NCI-H446 (cell line): Measurements from ENCODE around the gene TMEM233.
"Not testable (repeated sequence)": the region's sequence is repeated elsewhere in the genome, so short reads cannot be mapped to it uniquely, and the experiment has no call there.

Experiments
- DNase-seq, 2 experiments: peaks; one replicate each; lab custom pipeline; 2025; lab: John Stamatoyannopoulos, UW

TMEM233 gene

DNA sequence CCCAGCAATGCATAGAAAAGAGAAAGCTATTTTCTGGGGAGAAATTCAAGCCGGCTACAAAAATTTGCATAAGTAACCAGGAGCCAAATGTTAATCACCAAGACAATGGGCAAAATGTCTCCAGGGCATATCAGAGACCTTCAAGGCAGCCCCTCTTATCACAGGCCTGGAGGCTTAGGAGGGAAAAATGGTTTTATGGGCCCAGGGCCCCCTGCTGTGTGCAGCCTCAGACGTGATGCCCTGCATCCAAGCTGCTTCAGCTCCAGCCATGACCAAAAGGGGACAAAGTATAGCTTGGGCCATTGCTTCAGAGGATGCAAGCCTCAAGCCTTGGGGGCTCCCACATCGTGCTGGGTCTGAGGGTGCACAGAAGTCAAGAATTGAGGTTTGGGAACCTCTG is 15.8 kb downstream of the TMEM233 start:
- no peak for DNase-seq

DNA sequence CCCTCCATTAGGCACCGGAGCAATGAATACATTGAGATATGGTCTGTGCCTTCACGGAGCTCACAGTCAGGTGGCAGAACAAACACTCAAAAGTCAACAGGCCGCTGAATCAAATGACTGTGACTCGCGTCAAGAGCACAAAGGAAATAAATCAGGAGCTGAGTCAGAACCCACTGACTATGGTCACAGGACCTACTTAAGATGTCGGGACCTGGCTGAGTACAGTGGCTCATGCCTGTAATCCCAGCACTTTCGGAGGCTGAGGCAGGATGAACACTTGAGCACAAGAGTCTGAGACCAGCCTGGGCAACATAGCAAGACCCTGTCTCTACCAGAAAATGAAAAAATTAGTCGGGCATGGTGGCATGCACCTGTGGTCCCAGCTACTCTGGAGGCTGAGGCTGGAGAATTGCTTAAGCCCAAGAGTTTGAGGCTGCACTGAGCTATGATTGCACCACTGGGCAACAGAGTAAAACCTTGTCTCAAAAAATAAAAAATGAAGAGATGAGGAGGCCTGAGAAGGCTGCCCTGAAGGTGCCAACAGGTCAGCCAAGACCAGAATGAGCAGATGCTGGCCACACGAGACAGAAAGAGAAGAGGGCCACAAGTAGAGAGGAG is 19.9 kb downstream of the TMEM233 start:
- DNase-seq: no peak

DNA sequence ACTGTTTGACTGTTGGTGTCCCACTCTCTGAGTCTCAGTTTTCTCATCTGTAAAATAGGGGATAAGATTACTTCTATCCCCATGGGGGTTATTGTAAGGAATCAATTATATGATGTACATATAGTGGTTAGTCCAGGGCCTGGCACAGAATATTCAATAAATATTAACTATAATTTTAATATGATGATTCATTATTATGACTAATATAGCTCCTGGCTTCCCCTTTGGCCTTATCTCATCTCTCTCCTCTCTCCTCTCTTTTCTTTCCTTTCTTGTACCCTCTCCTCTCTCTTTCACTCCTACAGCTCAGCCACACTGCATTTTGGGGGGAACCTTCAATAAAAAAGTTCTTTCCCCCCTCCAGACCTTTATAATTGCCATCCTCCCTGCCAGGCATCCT is 21.1 kb downstream of the TMEM233 start:
- DNase-seq: no peak

DNA sequence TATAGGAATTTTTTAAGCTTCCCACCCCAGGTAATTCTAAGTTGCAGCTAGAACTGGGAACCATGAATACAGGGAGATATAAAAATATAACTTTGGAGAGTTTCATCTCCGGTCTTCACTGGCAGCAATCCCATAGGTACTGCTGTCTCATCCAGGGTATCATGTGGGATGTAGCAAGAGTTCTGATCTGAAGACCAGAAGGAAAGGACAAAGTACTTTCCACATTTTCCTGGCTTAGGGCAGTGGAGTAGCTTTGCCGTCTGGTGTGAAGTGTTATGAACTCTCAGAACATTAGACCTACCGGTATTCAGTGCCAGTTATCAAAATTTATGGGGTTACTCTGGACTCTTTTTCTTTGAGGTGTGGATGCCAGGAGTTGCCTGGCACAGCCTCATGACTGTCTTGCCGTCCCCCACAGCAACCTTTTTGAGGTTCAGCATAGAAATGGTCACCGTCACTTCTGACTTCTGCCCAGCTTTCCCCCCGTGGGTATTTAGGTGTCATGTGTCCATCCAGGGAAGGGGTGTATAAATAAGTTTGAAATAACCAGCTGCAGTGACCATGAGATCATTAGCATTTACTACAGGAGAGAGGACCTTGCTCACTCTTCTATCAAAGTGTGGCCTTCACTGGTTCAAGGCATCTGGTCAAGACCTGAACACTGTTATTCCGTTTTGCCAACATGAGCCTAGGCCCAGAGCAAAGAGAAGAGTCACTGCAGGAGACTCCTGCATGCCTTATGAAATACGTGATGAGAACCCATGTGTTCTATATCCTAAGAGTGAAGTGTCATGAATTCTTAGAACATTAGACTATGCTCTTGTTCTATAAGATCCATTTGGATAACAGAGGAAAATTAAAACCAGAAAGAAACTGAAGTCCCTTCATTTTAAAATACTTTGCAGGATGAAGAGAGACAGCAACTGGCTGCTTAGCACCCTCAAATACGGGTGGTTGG is 22.2 kb downstream of the TMEM233 start:
- no peak for DNase-seq

DNA sequence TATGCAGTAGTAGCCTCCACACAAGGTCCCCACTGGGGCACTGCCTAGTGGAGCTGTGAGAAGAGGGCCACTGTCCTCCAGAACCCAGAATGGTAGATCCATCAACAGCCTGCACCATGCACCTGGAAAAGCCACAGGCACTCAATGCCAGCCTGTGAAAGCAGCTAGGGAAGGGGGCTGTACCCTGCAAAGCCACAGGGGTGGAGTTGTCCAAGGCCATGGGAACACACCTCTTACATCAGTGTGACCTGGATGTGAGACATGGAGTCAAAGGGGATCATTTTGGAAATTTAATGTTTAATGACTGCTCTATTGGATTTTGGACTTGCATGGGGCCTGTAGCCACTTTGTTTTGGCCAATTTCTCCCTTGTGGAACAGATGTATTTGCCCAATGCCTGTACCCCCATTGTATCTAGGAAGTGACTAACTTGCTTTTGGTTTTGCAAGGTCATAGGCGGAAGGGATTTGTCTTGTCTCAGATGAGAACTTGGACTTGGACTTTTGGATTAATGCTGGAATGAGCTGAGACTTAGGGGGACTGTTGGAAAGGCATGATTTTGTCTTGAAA is 24.8 kb downstream of the TMEM233 start:
- not testable (repeated sequence) for DNase-seq

DNA sequence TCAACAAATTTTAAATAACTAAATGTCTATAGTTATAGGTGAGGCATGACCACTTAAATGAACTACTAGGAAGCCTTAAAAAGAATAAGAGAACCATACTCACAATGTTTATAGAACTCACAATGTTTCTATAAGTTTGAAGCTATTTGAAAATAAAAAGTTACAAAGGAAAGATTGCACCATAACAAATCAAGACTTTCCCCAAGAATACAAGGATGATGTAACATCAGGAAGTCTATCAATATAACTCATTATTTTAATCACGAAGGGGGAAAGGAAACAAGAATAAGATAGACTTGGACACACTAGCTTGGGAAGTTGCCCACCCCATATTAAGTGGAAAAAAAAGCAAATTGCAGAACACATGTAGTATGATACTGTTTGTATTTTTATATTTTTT is 26.9 kb downstream of the TMEM233 start:
- no peak for DNase-seq

DNA sequence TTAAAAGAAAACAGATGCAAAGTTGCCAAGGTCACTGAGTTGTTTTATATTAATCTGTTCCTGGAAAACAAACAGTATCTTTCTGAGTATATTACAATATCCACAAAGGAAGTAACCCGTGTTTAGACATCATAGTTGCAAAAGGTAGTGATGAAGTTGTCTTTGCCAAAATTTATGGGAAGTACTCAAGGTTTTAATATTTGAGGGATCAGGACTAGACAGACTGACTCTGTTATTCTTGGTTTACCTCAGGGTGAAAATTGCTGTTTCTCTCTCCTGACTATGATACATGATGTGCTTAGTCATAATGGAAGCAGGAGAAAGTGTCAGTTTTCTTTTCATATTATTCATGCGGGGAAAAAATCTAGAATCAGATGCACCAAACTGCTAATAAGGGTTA is 28.3 kb downstream of the TMEM233 start:
- no peak for DNase-seq

DNA sequence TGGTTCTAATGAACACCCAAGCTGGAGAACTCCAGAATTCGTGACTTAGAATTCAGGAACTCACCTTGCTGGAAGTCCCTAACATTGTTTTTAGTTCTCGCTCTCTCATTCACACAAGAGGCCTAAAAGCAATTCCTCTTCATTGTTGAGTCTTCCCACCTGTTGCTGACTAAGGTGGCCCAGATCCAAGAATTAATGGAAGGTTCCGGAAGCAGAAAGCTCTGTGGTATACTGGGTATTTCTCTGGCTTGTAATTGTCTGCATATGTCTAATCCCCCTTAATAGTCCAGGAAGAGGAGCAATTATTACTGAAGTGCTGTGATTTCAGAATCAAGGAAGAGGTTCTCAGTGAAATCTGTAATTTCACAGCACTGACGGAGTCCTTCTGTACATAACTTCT is 31.4 kb downstream of the TMEM233 start:
- no peak for DNase-seq

DNA sequence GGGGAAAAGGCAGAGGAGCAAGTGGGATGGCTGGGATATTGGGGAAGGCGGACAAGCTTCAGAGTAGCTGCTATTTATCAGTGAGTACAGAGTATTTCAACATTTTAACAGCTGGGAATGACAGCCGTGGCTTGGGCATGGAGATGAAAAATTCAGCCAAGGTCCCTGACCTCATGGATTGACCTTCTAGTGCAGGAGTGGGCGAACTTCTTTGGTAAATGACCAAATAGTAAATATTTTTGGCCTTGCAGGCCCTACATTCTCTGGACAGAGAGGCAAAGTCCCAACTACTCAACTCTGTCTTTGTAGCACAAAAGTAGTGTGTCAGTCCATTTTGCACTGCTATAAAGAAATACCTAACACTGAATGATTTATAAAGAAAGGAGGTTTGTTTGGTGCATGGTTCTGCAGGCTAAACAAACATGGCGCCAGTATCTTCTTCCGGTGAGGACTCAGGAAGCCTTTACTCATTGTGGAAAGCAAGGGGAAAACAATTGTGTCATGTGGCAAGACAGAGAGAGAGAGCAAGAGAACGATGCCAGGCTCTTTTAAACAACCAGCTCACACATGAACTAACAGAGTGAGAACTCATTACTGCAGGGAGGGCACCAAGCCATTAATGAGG is 33.6 kb downstream of the TMEM233 start:
- DNase-seq: no peak

DNA sequence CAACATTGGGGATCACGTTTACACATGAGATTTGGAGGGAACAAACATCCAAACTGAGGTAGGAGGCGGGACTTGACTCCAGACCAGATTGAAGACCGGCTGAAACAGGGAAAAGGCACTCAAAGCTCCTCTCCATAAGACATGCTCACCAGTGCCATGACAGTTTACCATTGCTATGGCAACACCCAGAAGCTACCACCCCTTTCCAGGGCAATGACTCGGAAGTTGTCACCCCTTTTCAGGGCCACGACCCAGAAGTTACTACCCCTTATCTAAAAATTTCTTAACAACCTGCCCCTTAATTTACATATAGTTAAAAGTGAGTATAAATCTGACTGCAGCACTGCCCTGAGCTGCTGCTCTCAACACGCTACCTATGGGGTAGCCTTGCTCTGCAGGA is 34.1 kb downstream of the TMEM233 start:
- DNase-seq: no peak

DNA sequence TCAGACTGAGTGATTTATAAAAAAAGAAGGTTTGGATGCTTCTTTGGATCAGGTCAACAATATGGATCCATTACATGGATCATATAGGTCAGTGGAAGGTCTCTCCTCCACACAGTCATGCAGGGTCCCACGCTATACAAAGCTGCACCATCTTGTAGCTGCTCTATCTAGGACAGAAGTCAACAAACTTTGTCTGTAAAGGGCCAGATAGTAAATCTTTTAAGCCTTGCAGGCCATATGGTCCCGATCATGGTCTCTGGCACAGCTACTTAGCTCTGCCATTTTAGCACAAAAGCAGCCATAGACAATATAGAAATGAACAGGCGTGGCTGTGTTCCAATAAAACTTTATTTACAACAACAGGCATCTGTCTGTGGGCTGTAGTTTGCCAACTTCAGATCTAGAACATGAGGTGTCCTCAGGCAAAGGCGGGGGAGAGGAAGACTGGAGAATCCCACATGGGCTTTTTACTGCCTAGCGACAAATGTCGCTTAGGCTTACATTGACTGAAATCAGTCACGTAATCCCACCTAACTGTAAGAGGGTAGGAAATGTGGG is 36.7 kb downstream of the TMEM233 start:
- DNase-seq: peak in 1 of 2 experiments; percentile 40

DNA sequence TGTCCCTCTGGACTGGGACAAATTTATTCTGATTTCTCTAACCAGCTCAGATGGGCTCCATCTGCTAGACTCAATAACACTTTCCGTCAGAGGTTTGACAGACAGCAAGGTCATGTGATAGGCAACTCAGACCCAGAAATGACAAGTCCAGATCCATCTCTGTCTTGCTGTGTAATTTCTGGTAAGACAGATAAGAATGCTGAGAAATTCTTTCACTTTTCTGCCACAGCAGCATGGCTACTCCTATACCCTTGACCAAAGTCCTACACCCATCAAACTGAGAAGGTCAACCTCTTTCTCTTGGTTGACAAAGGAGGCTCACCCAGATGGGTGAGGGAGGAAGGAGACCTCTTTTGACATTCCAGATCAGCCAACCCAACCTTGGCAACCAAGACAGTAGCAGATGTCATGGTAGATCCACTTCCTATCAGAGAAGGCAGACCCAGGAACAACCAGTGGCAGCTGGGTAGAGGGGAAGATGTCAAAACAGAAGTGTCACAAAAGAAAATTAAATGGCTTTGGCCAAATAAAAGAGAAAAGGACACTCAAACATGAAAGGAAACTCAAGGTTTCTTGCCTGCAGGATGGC is 37.5 kb downstream of the TMEM233 start:
- DNase-seq: no peak

DNA sequence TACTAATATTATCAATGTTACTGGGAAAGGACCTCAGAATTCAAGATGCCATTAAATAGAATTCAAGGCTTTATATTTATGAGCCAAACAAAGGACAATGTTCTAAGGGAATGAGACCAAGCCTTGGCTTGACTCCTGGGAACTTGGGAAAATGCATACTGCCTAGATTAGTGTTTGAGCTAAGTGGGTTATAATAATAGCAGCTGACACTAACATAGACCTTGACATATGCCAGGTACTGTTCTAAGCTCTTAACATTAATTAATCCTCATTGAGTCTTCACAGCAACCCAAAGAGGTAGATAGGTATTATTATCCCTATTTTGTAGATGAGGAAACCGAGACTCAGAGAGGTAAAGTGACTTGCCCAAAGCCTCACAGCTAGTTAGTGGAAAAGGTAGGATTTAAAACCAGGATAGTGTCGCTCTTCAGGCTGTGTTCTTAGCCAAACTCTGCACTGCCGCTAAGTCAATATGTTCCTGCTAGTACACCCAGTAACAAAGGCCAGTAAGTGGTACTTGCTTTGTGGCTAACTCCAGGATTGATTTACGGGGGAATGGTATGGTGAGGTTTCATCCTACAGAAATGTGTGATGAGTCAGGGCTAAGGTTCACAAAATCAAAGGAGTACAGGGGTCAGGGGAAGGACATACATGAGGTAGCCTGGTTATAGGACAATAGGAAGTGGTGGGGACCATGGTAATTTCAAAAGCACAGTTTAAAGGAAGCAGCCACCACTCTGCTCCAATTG is 38.5 kb downstream of the TMEM233 start:
- DNase-seq: no peak

DNA sequence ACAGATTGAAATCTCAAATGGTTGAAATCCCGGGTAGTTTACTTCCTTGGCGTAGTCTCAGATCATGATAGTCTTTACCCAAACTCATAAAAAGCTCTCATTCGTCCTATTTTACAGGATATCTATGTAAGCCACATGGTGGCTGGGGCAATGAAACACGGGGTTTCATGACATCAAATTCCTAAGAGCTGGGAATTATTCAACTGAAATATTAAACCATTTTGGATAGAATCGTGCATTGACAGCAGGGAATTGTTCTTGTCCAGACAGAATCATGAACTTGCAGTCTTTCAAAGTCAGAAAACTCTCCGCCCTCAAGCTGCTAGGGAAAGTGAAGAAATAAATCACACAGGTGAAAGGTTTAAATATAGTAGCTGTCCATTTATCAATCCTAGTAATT is 41.2 kb downstream of the TMEM233 start:
- no peak for DNase-seq

DNA sequence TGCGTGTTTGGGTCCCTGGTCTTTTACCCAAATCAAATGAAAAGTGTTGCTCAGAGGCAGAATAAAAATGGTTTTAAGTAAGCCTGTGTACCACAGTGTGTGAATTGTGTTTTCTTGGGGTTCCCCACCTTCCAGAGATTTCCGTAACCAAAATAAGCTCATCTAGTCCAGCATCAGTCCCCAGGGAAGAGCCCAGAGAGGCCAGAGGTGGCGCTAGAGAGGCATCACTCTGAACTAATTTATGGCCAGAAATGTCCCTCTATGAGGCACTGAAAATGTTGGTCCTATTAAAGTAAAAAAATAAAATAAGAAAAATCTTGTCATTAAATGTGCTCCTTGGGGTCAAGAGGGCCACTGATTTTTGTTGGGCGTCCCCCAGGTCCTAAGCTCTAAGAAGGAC is 49.4 kb downstream of the TMEM233 start:
- DNase-seq: no peak

DNA sequence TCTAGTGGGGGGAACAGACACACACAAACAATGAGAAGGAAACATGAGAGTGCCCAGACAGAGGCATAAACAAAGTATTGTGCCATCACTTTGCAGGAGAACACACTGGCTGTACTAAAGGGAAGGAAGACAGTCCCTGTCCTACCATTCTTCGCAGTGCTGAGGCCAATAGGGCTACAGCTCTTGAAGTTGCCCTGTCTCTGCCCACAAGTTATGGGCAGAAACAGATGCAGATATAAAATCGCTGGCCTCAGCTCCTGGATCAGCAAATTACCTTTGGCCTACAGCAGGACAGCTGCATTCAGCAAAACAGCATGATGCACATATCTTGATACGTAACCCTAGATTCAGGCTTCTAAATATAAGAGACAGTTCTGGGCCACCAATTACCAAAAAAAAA is 51.4 kb downstream of the TMEM233 start:
- DNase-seq: no peak

DNA sequence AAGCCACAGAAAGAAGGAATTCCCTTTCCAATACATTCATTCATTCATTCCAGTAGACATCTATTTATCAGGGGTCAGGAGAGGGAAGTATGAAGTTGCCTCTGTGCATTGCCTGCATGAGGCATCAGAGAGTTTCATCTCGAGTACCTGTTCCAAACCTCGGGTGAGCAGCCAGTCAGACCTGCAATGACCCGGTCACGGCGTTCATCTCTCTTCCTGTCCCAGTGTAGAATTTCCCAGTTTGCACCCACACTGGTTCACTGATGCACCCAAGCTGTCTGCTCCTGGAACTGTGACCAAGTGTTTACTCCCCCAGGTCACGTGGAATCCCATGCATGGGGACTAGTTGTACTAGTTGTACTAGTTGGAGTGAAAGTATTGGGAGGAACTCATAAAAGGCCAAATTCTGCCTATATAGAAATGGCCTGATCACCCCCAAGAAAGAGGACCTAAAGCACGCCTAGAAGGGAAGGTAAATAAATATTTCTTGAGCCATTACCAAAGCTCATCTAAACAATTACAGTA is 52.0 kb downstream of the TMEM233 start:
- no peak for DNase-seq

DNA sequence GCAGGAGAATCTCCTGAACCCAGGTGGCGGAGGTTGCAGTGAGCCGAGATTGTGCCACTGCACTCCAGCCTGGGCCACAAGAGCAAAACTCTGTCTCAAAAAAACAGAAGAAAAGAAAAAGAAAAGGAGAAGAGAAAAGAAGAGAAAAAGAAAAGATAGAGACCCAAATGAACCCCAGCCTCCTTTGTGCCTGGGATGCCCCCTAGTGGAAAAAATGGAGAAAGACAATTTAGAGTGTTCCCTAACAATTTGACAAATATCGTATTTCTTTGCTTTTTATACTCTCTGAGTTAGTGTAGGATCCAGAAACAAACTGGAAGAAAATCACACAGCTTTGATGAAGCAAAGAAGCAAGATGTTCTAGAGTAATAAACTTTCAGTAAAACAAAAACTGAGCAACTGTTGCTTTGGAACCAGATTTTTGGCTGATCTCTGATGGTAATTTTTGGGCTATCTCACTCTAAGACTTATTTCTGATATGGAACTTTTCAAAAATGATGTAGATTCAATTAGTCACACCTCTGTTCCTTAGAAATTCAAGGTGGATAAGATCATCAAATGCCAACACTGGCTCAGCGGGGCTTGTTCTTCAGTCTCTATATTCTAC is 55.7 kb downstream of the TMEM233 start:
- DNase-seq: peak; percentile 13 to 37

DNA sequence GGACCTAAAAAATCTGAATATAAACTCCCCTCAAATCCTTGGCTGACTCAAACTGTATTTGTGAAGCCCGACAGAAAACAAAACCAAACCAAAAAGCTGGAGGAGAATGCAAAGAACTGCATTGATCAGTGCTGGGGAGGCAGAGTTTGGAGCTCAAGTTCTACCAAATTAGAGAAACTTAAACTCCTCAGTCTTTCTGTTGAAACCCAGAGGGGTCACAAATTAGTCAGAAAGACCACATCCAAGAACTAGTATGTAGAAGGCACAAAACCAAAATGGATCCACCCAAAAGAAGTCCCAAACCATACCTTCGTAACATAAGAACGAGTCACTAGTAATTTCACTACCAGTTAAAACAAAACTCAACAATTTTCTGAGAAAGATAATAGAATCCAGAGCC is 59.1 kb downstream of the TMEM233 start:
- no peak for DNase-seq

DNA sequence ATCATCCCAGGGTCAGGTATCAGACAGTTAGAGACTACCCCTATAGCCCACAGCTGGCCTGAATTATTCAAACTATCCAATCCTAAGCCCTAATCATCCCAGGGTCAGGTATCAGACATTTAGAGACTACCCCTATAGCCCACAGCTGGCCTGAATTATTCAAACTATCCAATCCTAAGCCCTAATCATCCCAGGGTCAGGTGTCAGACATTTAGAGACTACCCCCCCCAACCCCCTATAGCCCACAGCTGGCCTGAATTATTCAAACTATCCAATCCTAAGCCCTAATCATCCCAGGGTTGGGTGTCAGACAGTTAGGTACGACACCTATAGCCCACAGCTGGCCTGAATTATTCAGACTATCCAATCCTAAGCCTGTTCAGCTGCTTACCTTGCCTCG is 63.4 kb downstream of the TMEM233 start:
- not testable (repeated sequence) for DNase-seq

DNA sequence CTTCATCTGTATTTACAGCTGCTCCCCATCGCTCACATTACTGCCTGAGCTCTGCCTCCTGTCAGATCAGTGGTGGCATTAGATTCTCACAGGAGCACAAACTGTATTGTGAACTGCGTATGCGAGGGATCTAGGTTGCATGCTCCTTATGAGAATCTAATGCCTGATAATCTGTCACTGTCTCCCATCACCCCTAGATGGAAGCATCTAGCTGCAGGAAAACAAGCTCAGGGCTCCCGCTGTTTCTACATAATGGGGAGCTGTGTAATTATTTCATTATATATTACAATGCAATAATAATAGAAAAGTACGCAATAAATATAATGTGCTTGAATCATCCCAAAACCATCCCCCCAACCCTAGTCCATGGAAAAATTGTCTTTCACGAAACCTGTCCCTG is 64.6 kb downstream of the TMEM233 start:
- DNase-seq: not testable (repeated sequence)
